ENCODE results near the gene STIP1. TPM values are rescaled to one million over a fixed set of nuclear protein-coding genes. Genes with fewer than 3 reads are reported as not detected.

STIP1 gene
- total and polyA plus RNA-seq, 2 experiments from 2014 or later = 231 to 240 TPM

GRCh38 chr11:64198511-64198910 is 12.5 kb downstream of the STIP1 start:
- peaks cover 80% of the 10 kb centered on the region for H3K36me3 ChIP-seq
- no peak for DNase-seq (ENCODE audit: low read depth in 1 of 2, low spot score in 1 of 2)
- H3K4me1 ChIP-seq (ENCODE audit: low read depth) = no peaks in the 10 kb centered on the region
- H3K27me3 ChIP-seq = no peaks in the 10 kb centered on the region
- H3K9me3 ChIP-seq (ENCODE audit: low read depth) = no peaks in the 10 kb centered on the region
- no peak overlapping the region for H3K4me3 ChIP-seq
- TF ChIP-seq CTCF (IDR thresholded peaks at IDR 0.05; ENCODE audit: low read depth, low read length) = no peak
- no peak overlapping the region for H3K27ac ChIP-seq

DNA sequence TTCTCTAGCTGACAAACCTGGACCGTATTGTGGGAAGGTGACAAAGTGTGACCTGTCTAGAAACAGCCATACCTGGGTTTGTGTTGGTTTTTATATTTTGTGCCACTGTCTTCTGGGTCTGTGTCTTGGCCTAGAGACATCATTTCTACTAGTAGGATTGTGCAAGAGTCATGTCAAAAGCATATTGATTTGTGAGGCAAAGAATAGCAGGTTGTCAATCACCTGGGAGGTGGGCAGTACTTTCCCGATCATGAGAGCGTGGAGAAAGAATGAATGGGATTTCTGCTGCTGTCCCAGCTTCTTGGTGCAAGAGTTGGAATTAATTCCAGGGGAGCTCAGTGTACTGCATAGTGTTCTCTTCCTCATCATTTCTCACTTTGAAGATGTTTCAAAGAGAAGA is 15.6 kb downstream of the STIP1 start:
- TF ChIP-seq CTCF (IDR thresholded peaks at IDR 0.05; ENCODE audit: low read depth, low read length) = no peak
- Histone ChIP-seq H3K9me3 (ENCODE audit: low read depth) (no peaks in the 10 kb centered on the region), H3K4me1 (ENCODE audit: low read depth) (peaks cover 2% of the 10 kb centered on the region), H3K36me3 (peaks cover 63% of the 10 kb centered on the region), H3K4me3 (no peak overlapping the region), H3K27ac (peak overlapping the region; percentile 39), H3K27me3 (no peaks in the 10 kb centered on the region)
- DNase-seq (ENCODE audit: low read depth in 1 of 2, low spot score in 1 of 2) = no peak

DNA sequence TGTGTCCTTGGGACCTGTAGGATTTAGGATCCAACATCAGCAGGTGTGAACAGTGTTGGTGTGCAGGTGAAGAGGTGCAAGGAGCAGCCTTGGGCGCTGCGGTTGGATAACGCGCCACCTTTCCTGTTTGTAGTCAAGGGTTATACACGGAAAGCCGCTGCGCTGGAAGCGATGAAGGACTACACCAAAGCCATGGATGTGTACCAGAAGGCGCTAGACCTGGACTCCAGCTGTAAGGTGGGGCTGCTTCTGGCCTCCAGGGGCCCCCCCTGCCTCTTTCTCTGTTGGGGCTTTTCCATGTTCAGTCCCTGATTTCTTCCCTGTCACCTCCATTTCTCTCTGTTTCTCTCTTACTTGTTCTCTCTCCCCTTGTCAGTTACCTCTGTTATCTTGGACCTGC is 17.0 kb downstream of the STIP1 start:
- Histone ChIP-seq H3K27me3 (no peaks in the 10 kb centered on the region), H3K9me3 (ENCODE audit: low read depth) (no peaks in the 10 kb centered on the region), H3K4me1 (ENCODE audit: low read depth) (peaks cover 2% of the 10 kb centered on the region), H3K27ac (no peak overlapping the region), H3K4me3 (no peak overlapping the region), H3K36me3 (peaks cover 49% of the 10 kb centered on the region)
- no peak for TF ChIP-seq CTCF (IDR thresholded peaks at IDR 0.05; ENCODE audit: low read depth, low read length)
- no peak for DNase-seq (ENCODE audit: low read depth in 1 of 2, low spot score in 1 of 2)

DNA sequence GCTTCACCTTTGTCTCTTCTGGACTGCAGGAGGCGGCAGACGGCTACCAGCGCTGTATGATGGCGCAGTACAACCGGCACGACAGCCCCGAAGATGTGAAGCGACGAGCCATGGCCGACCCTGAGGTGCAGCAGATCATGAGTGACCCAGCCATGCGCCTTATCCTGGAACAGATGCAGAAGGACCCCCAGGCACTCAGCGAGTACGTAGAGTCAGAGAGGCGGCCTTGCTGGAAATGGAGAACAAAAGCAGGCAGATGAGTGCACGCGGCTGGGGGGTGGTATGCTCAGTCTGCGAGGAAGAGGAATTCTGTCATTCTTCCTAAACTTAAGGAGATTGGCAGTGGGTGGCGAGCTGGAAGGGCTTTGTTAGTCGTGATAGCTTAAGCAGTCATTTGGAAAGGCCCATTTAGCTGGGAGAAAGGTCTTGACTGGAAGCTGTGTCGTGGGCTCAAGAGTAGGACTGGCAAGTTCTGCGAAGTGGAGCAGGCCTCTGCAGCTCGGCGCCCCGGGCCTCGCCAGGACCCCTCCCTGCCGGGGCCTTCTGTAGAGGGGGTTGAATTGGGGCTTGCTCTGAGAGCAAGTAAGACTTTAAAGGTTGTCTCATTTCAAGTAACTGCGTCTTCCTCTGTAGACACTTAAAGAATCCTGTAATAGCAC is 17.6 kb downstream of the STIP1 start:
- no peak for TF ChIP-seq CTCF (IDR thresholded peaks at IDR 0.05; ENCODE audit: low read depth, low read length)
- Histone ChIP-seq H3K27me3 (no peaks in the 10 kb centered on the region), H3K36me3 (peaks cover 44% of the 10 kb centered on the region), H3K4me3 (no peak overlapping the region), H3K27ac (no peak overlapping the region), H3K4me1 (ENCODE audit: low read depth) (peaks cover 2% of the 10 kb centered on the region), H3K9me3 (ENCODE audit: low read depth) (no peaks in the 10 kb centered on the region)
- DNase-seq (ENCODE audit: low read depth in 1 of 2, low spot score in 1 of 2) = no peak

DNA sequence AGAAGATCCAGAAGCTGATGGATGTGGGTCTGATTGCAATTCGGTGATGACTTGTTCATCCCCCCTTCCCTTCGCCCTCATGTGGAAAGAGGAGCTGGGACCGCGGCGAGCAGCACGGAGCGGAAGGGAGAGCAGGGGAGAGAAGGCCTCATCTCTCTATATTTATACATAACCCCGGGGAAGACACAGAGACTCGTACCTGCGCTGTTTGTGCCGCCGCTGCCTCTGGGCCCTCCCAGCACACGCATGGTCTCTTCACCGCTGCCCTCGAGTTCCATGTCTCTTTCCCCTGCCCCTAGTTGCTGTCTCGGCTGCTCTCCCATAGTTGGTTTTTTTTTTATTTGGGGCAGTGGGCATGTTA is 18.1 kb downstream of the STIP1 start:
- Histone ChIP-seq H3K4me3 (no peak overlapping the region), H3K9me3 (ENCODE audit: low read depth) (no peaks in the 10 kb centered on the region), H3K36me3 (peaks cover 41% of the 10 kb centered on the region), H3K4me1 (ENCODE audit: low read depth) (peaks cover 2% of the 10 kb centered on the region), H3K27me3 (no peaks in the 10 kb centered on the region), H3K27ac (no peak overlapping the region)
- DNase-seq (ENCODE audit: low read depth in 1 of 2, low spot score in 1 of 2) = no peak
- TF ChIP-seq CTCF (IDR thresholded peaks at IDR 0.05; ENCODE audit: low read depth, low read length) = no peak
